Neuronal stem cell (in vitro differentiated cells): ENCODE measurements around the gene PVR.

ENCODE experiments used
- DNase-seq: peaks from one replicate; pipeline ENCODE4 v3.0.0-alpha.2; 2013; ENCODE audit warnings: low spot score
- H2AFZ ChIP-seq: one replicate; pipeline ENCODE4 v1.6.1; 2013; ENCODE audit warnings: mild to moderate bottlenecking, low read length, inconsistent platforms
- H2AK5ac ChIP-seq: 2 replicates; pipeline ENCODE4 v1.6.1; 2013; ENCODE audit warnings: low read depth, mild to moderate bottlenecking, inconsistent platforms, low read length, moderate library complexity, mixed read lengths
- H2BK120ac ChIP-seq: 2 replicates; pipeline ENCODE4 v1.6.1; 2013; ENCODE audit warnings: low read depth, mild to moderate bottlenecking, inconsistent platforms, low read length, moderate library complexity, mixed read lengths
- H2BK12ac ChIP-seq: one replicate; pipeline ENCODE4 v1.6.1; 2013; ENCODE audit warnings: low read length, inconsistent platforms
- H2BK15ac ChIP-seq: 2 replicates; pipeline ENCODE4 v1.6.1; 2013; ENCODE audit warnings: mild to moderate bottlenecking, low read length, inconsistent platforms, mixed read lengths
- H2BK5ac ChIP-seq: one replicate; pipeline ENCODE4 v1.6.1; 2013; ENCODE audit warnings: inconsistent platforms, mild to moderate bottlenecking, low read length, moderate library complexity
- H3K14ac ChIP-seq: one replicate; pipeline ENCODE4 v1.6.1; 2013; ENCODE audit warnings: low read length, inconsistent platforms
- H3K18ac ChIP-seq: 2 replicates; pipeline ENCODE4 v1.6.1; 2013; ENCODE audit warnings: low read length, inconsistent platforms
- H3K23ac ChIP-seq: 2 replicates; pipeline ENCODE4 v1.6.1; 2013; ENCODE audit warnings: low read depth, mild to moderate bottlenecking, mixed read lengths, low read length, inconsistent platforms; ENCODE audit not compliant: poor library complexity
- H3K27ac ChIP-seq: replicated peaks from 3 replicates; pipeline ENCODE4 v1.5.1; 2013; ENCODE audit warnings: low read length, inconsistent platforms
- H3K27me3 ChIP-seq, 3 experiments: 2 replicates each; pipeline ENCODE4 v1.6.1; 2013; ENCODE audit warnings: low read length in 3 of 3, mild to moderate bottlenecking in 2 of 3, inconsistent platforms in 1 of 3, low read depth in 1 of 3, mixed read lengths in 1 of 3, moderate library complexity in 1 of 3; ENCODE audit not compliant: control insufficient read depth in 3 of 3, insufficient read depth in 3 of 3
- H3K36me3 ChIP-seq, 2 donors: replicated peaks in 1 of 2; 2 replicates each; pipeline ENCODE4 v1.6.1; 2013; ENCODE audit warnings: low read length in 2 of 2; ENCODE audit not compliant: control insufficient read depth in 2 of 2, insufficient read depth in 2 of 2
- H3K4ac ChIP-seq: 2 replicates; pipeline ENCODE4 v1.6.1; 2013; ENCODE audit warnings: inconsistent platforms, mild to moderate bottlenecking, low read length, moderate library complexity
- H3K4me1 ChIP-seq, 2 donors: 1 replicate in 1 of 2; 2 replicates in 1 of 2; pipeline ENCODE4 v1.6.1; 2013; ENCODE audit warnings: low read length in 2 of 2, low read depth in 1 of 2; ENCODE audit not compliant: control insufficient read depth in 2 of 2, insufficient read depth in 1 of 2
- H3K4me2 ChIP-seq: one replicate; pipeline ENCODE4 v1.6.1; 2013; ENCODE audit warnings: mild to moderate bottlenecking, low read length, inconsistent platforms; ENCODE audit not compliant: insufficient read depth, poor library complexity, severe bottlenecking
- H3K4me3 ChIP-seq, 2 donors: 2 replicates each; pipeline ENCODE4 v1.5.1; 2013; ENCODE audit warnings: low read length in 2 of 2, mild to moderate bottlenecking in 2 of 2, inconsistent platforms in 1 of 2, moderate library complexity in 1 of 2
- H3K79me1 ChIP-seq: one replicate; pipeline ENCODE4 v1.6.1; 2013; ENCODE audit warnings: low read depth, mild to moderate bottlenecking, inconsistent platforms, low read length, moderate library complexity
- H3K9ac ChIP-seq: one replicate; pipeline ENCODE4 v1.6.1; 2013; ENCODE audit warnings: mild to moderate bottlenecking, low read depth, low read length, inconsistent platforms; ENCODE audit not compliant: poor library complexity
- H3K9me3 ChIP-seq, 2 donors: replicated peaks in 1 of 2; 2 replicates each; pipeline versions ENCODE3 to v1.6.1; 2013; ENCODE audit warnings: low read length in 2 of 2, mild to moderate bottlenecking in 2 of 2, inconsistent platforms in 1 of 2, low read depth in 1 of 2, mixed read lengths in 1 of 2, moderate library complexity in 1 of 2; ENCODE audit not compliant: control insufficient read depth in 2 of 2, insufficient read depth in 1 of 2
- H4K8ac ChIP-seq: one replicate; pipeline ENCODE4 v1.6.1; 2013; ENCODE audit warnings: low read depth, mild to moderate bottlenecking, inconsistent platforms, low read length, moderate library complexity
- H4K91ac ChIP-seq: one replicate; pipeline ENCODE4 v1.6.1; 2013; ENCODE audit warnings: low read length, low read depth, mild to moderate bottlenecking, inconsistent platforms; ENCODE audit not compliant: poor library complexity
- WGBS, 2 donors: extraction: QIAGEN DNeasy Blood & Tissue Kit; methylation state at CpG; one replicate each; pipeline ENCODE4 v1.1.7; 2013; ENCODE audit warnings: missing lambda C conversion rate in 2 of 2, mixed read lengths in 1 of 2; ENCODE audit not compliant: insufficient read length in 2 of 2, insufficient replicate concordance in 1 of 2; ENCODE audit errors: extremely low coverage in 2 of 2; 5-methylcytosine and 5-hydroxymethylcytosine counted together

PVR gene

DNA sequence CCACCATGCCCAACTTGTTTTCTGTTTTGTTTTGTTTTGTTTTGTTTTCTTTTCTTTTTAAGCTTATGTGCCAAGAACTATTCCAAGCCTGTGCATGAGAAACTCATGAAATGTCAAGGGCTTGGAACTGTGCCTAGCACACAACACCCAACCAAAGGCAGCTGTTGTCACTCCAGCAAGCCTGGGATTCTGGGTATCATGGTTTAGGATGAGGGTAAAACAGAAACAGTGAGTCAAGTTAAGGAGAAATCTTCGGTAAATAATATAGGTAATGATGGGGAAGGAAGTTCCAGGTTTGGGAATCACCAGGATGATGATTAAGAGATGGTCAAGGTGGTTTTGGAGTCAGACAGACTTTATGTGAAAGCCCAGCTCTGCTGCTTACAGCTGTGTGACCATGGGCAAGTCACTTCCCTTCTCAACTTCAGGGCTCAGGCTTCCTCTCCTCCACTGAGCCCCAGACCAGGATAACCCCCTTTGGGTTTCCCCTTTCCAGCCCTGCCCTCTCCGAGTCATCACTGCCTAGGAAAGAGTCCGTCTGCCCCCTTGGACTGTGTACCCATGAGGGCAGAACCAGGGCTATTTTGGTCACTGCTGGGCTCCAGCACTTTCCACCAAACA lies 5.0 kb downstream of the PVR start:
- DNase-seq = no peak
- no peak overlapping the region for H3K23ac ChIP-seq
- H3K4me2 ChIP-seq = no peak overlapping the region
- no peak overlapping the region for H2BK5ac ChIP-seq
- no peak overlapping the region for H4K8ac ChIP-seq
- no peak overlapping the region for H3K27ac ChIP-seq
- no peak overlapping the region for H3K18ac ChIP-seq
- H2AK5ac ChIP-seq = no peak overlapping the region
- H3K4ac ChIP-seq = no peak overlapping the region
- no peak overlapping the region for H3K9ac ChIP-seq
- H3K4me1 ChIP-seq = no peaks in the 10 kb centered on the region
- no peaks in the 10 kb centered on the region for H3K27me3 ChIP-seq
- H4K91ac ChIP-seq = no peak overlapping the region
- peaks cover 3% of the 10 kb centered on the region for H3K79me1 ChIP-seq
- no peak overlapping the region for H2BK12ac ChIP-seq
- no peak overlapping the region for H3K14ac ChIP-seq
- peaks cover 38 to 48% of the 10 kb centered on the region in 2 donors for H3K36me3 ChIP-seq
- no peak overlapping the region for H3K4me3 ChIP-seq
- 100% methylated on average over 1 of the region's 3 CpGs; no CpG with 5 or more reads in 1 of the 2 donors for WGBS, 2 donors
- peaks cover 0 to 2% of the 10 kb centered on the region in 2 donors for H3K9me3 ChIP-seq
- no peak overlapping the region for H2BK15ac ChIP-seq
- H2AFZ ChIP-seq = no peak overlapping the region
- no peak overlapping the region for H2BK120ac ChIP-seq

DNA sequence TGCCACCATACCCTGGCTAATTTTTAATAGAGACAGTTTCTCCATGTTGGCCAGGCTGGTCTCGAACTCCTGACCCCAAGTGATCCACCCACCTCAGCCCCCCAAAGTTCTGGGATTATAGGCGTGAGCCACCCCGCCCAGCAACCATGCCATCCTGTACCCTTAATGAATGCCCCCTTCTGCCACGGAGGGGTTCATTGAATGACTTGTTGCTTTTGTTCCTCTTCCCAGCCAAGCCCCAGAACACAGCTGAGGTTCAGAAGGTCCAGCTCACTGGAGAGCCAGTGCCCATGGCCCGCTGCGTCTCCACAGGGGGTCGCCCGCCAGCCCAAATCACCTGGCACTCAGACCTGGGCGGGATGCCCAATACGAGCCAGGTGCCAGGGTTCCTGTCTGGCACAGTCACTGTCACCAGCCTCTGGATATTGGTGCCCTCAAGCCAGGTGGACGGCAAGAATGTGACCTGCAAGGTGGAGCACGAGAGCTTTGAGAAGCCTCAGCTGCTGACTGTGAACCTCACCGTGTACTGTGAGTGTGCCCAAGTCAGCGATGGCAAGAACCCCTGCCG lies 6.0 kb downstream of the PVR start:
- H2AFZ ChIP-seq = no peak overlapping the region
- H4K8ac ChIP-seq = peak overlapping the region; percentile 43
- no peak overlapping the region for H3K4me3 ChIP-seq
- H3K9ac ChIP-seq = no peak overlapping the region
- peaks cover 0 to 2% of the 10 kb centered on the region in 2 donors for H3K9me3 ChIP-seq
- H3K79me1 ChIP-seq = peaks cover 3% of the 10 kb centered on the region
- H3K4me2 ChIP-seq = no peak overlapping the region
- no peak overlapping the region for H3K23ac ChIP-seq
- no peak overlapping the region for H3K27ac ChIP-seq
- H3K27me3 ChIP-seq = no peaks in the 10 kb centered on the region
- H3K18ac ChIP-seq = no peak overlapping the region
- H2BK15ac ChIP-seq = no peak overlapping the region
- H3K14ac ChIP-seq = no peak overlapping the region
- H2BK5ac ChIP-seq = peak overlapping the region; percentile 75
- H2BK120ac ChIP-seq = no peak overlapping the region
- no peak for DNase-seq
- H4K91ac ChIP-seq = no peak overlapping the region
- H3K4ac ChIP-seq = no peak overlapping the region
- peaks cover 39 to 54% of the 10 kb centered on the region in 2 donors for H3K36me3 ChIP-seq
- no peak overlapping the region for H2BK12ac ChIP-seq
- no peaks in the 10 kb centered on the region for H3K4me1 ChIP-seq
- H2AK5ac ChIP-seq = no peak overlapping the region
- no CpG with 5 or more reads among the region's 15 CpGs for WGBS, 2 donors

DNA sequence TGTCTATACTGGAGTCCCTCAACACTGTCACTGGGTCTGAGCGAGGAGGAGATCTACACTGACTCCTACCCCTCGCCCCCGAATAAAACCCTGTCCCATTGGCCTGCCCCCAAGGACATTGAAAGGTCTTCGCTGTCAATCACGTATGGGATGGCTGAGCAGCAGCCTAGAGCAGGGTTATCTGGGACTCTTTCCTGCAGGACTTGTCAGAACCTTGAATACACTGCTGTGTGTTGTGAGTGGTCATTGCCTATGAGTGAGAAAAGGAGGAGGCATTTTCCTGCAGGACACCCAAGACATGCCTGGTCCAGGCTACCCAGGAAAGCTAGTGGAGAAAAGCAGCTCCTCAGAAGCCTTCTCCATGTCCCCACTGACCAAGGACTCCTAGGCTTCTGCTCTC lies 9.6 kb downstream of the PVR start:
- Histone ChIP-seq H2BK120ac (no peak overlapping the region), H3K27me3 (no peaks in the 10 kb centered on the region), H2BK12ac (no peak overlapping the region), H3K18ac (no peak overlapping the region), H3K36me3 (peaks cover 49 to 72% of the 10 kb centered on the region in 2 donors), H3K23ac (no peak overlapping the region), H2AFZ (no peak overlapping the region), H3K9me3 (peaks cover 0 to 2% of the 10 kb centered on the region in 2 donors), H3K4ac (no peak overlapping the region), H4K8ac (no peak overlapping the region), H3K4me3 (no peak overlapping the region), H3K9ac (no peak overlapping the region), H3K4me2 (no peak overlapping the region), H2BK5ac (no peak overlapping the region), H4K91ac (no peak overlapping the region), H3K4me1 (no peaks in the 10 kb centered on the region), H2BK15ac (no peak overlapping the region), H3K27ac (no peak overlapping the region), H3K79me1 (peaks cover 3% of the 10 kb centered on the region), H3K14ac (no peak overlapping the region), H2AK5ac (no peak overlapping the region)
- DNase-seq = no peak
- no CpG with 5 or more reads among the region's 5 CpGs for WGBS, 2 donors

DNA sequence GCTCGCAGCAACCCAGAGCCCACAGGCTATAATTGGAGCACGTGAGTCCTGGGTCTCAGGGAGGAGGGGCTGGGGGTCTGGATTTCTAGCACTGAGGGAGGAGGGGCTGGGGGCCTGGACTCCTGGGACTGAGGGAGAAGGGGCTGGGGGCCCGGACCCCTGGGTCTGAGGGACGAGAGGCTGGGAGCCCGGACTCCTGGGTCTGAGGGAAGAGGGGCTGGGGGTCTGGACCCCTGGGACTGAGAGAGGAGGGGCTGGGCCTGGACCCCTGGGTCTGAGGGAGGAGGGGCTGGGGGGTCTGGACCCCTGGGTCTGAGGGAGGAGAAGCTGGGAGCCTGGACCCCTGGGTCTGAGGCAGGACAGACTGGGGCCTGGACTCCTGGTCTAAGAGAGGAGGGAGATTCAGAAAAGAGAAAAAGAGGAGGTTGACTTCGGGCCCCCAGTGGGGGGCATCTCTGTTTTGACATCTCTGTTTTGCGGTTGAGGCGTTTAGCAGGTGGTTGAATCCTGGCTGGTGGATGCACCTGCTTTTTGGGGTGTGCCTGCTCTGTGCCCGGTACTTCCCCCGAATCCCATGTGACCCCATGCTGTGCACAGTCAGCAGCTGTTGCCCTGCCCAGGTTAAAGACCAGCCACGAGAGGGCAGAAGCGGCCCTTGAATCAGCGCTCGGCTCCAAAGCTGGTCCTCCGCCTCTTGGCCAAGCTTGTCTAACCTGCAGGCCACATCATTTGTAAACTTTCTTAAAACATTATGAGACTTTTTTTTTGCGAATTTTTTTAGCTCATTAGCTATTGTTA lies 10.5 kb downstream of the PVR start:
- H3K4ac ChIP-seq = no peak overlapping the region
- H4K91ac ChIP-seq = no peak overlapping the region
- H3K4me1 ChIP-seq = no peaks in the 10 kb centered on the region
- peaks cover 0 to 2% of the 10 kb centered on the region in 2 donors for H3K9me3 ChIP-seq
- H2BK5ac ChIP-seq = no peak overlapping the region
- no peak overlapping the region for H3K23ac ChIP-seq
- no peak overlapping the region for H3K18ac ChIP-seq
- no peak overlapping the region for H4K8ac ChIP-seq
- DNase-seq = peak; percentile 23
- no peak overlapping the region for H3K27ac ChIP-seq
- no peak overlapping the region for H3K14ac ChIP-seq
- no peak overlapping the region for H2AFZ ChIP-seq
- no peak overlapping the region for H2BK15ac ChIP-seq
- H2BK120ac ChIP-seq = no peak overlapping the region
- no peak overlapping the region for H3K4me2 ChIP-seq
- H3K4me3 ChIP-seq = no peak overlapping the region
- no peak overlapping the region for H3K9ac ChIP-seq
- H3K36me3 ChIP-seq = peaks cover 49 to 77% of the 10 kb centered on the region in 2 donors
- H2BK12ac ChIP-seq = no peak overlapping the region
- peaks cover 3% of the 10 kb centered on the region for H3K79me1 ChIP-seq
- no CpG with 5 or more reads among the region's 16 CpGs for WGBS, 2 donors
- H2AK5ac ChIP-seq = no peak overlapping the region
- no peaks in the 10 kb centered on the region for H3K27me3 ChIP-seq
